SK-N-SH treated with all-trans-retinoic acid at 6 μM for 48 hours (cell line): ENCODE data around the gene CUL1.
A peak's percentile ranks its signal among the peaks of the same experiment; 100 is the strongest.

Experiments used
- ATAC-seq: fragments of 200-7000 bp; cut with Tn5 transposase; 3 replicates; pipeline ENCODE4 v1.9.1; 2020; ENCODE audit warnings: mild to moderate bottlenecking, moderate library complexity
- ARNTL ChIP-seq: fragments of 450-650 bp; formaldehyde crosslinking; IDR thresholded peaks from 2 replicates; pipeline ENCODE4 v1.5.0; 2020; ENCODE audit warnings: low read depth, mild to moderate bottlenecking, moderate library complexity, borderline replicate concordance
- CSDC2 ChIP-seq: fragments of 250-450 bp; sonication (Bioruptor Pico); IDR thresholded peaks from 2 replicates; pipeline ENCODE4 v1.5.0; 2020; ENCODE audit warnings: mild to moderate bottlenecking, moderate library complexity
- CSRNP3 ChIP-seq: fragments of 250-450 bp; sonication (Bioruptor Pico); IDR thresholded peaks from 2 replicates; pipeline ENCODE4 v1.5.1; 2021; ENCODE audit warnings: mild to moderate bottlenecking, moderate library complexity
- GLIS3 ChIP-seq: fragments of 250-450 bp; sonication (Bioruptor Pico); IDR thresholded peaks from 2 replicates; pipeline ENCODE4 v1.5.0; 2020; ENCODE audit warnings: mild to moderate bottlenecking, moderate library complexity
- ISL1 ChIP-seq: fragments of 250-450 bp; sonication (Bioruptor Pico); IDR thresholded peaks from 2 replicates; pipeline ENCODE4 v2.1.2; 2022; ENCODE audit warnings: mild to moderate bottlenecking, moderate library complexity
- OSR1 ChIP-seq: fragments of 250-450 bp; sonication (Bioruptor Pico); IDR thresholded peaks from 2 replicates; pipeline ENCODE4 v1.8.0; 2022; ENCODE audit warnings: moderate library complexity, mild to moderate bottlenecking, inconsistent platforms
- PPARA ChIP-seq: fragments of 250-450 bp; sonication (Bioruptor Pico); IDR thresholded peaks from 2 replicates; pipeline ENCODE4 v1.5.0; 2020; ENCODE audit warnings: mild to moderate bottlenecking, borderline replicate concordance
- SNAI2 ChIP-seq: fragments of 250-450 bp; sonication (Bioruptor Pico); IDR thresholded peaks from 2 replicates; pipeline ENCODE4 v1.5.0; 2020; ENCODE audit warnings: mild to moderate bottlenecking, moderate library complexity
- TCF4 ChIP-seq: fragments of 250-450 bp; sonication (Bioruptor Pico); IDR thresholded peaks from 2 replicates; pipeline ENCODE4 v1.8.0; 2021; ENCODE audit warnings: mild to moderate bottlenecking, moderate library complexity, borderline replicate concordance
- TOX ChIP-seq: fragments of 250-450 bp; sonication (Bioruptor Pico); IDR thresholded peaks from 2 replicates; pipeline ENCODE4 v1.8.0; 2021; ENCODE audit warnings: mild to moderate bottlenecking, moderate library complexity, borderline replicate concordance
- ZFP30 ChIP-seq: fragments of 450-650 bp; formaldehyde crosslinking; IDR thresholded peaks from 2 replicates; pipeline ENCODE4 v1.5.0; 2022; ENCODE audit warnings: mild to moderate bottlenecking, moderate library complexity
- ZNF565 ChIP-seq: fragments of 450-650 bp; formaldehyde crosslinking; conservative IDR thresholded peaks from 2 replicates; pipeline ENCODE4 v1.5.0; 2020; ENCODE audit warnings: low read depth, mild to moderate bottlenecking, moderate library complexity
- ZNF8 ChIP-seq: fragments of 450-650 bp; formaldehyde crosslinking; IDR thresholded peaks from 2 replicates; pipeline ENCODE4 v1.5.0; 2020; ENCODE audit warnings: mild to moderate bottlenecking, moderate library complexity
- TF ChIP-seq, protein P1 (sequence below): fragments of 250-450 bp; sonication (Bioruptor Pico); IDR thresholded peaks from 2 replicates; pipeline ENCODE4 v1.5.0; 2020; ENCODE audit warnings: mild to moderate bottlenecking, moderate library complexity
- TF ChIP-seq, protein P2 (sequence below): fragments of 250-450 bp; sonication (Bioruptor Pico); IDR thresholded peaks from 2 replicates; pipeline ENCODE4 v1.8.0; 2020; ENCODE audit warnings: mild to moderate bottlenecking, moderate library complexity, borderline replicate concordance
- TF ChIP-seq, protein P3 (sequence below): fragments of 250-450 bp; sonication (Bioruptor Pico); IDR thresholded peaks from 2 replicates; pipeline ENCODE4 v1.8.0; 2021; ENCODE audit warnings: low read depth, mild to moderate bottlenecking, moderate library complexity, borderline replicate concordance

Gene CUL1

DNA sequence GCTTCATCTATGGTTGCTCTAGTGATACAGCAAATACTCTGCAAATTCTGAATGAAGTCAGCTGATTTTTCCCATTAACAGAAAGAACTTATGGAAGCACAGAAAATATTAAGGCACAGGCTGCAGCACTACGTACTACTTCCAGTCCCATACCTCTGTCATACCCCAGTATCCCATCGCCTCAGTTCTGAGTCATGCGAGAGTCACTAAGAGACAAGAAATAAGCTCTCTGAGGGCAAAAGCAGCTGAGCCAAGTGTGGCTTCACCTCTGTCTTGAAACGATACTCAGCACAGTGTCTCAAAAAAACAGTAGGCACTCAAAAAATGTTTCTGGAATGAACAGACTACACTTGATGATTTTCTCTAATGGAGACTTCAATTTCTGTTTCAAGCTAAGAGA, 137.2 kb downstream of the CUL1 start:
- no peak for TF ChIP-seq TOX (CRISPR knock-in tag)
- TF ChIP-seq ZFP30 (CRISPR knock-in tag) = no peak
- TF ChIP-seq GLIS3 (CRISPR knock-in tag) = no peak
- TF ChIP-seq ZNF565 (CRISPR knock-in tag) = no peak
- TF ChIP-seq, protein P1, sequence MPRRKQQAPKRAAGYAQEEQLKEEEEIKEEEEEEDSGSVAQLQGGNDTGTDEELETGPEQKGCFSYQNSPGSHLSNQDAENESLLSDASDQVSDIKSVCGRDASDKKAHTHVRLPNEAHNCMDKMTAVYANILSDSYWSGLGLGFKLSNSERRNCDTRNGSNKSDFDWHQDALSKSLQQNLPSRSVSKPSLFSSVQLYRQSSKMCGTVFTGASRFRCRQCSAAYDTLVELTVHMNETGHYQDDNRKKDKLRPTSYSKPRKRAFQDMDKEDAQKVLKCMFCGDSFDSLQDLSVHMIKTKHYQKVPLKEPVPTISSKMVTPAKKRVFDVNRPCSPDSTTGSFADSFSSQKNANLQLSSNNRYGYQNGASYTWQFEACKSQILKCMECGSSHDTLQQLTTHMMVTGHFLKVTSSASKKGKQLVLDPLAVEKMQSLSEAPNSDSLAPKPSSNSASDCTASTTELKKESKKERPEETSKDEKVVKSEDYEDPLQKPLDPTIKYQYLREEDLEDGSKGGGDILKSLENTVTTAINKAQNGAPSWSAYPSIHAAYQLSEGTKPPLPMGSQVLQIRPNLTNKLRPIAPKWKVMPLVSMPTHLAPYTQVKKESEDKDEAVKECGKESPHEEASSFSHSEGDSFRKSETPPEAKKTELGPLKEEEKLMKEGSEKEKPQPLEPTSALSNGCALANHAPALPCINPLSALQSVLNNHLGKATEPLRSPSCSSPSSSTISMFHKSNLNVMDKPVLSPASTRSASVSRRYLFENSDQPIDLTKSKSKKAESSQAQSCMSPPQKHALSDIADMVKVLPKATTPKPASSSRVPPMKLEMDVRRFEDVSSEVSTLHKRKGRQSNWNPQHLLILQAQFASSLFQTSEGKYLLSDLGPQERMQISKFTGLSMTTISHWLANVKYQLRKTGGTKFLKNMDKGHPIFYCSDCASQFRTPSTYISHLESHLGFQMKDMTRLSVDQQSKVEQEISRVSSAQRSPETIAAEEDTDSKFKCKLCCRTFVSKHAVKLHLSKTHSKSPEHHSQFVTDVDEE = no peak
- TF ChIP-seq, protein P2, sequence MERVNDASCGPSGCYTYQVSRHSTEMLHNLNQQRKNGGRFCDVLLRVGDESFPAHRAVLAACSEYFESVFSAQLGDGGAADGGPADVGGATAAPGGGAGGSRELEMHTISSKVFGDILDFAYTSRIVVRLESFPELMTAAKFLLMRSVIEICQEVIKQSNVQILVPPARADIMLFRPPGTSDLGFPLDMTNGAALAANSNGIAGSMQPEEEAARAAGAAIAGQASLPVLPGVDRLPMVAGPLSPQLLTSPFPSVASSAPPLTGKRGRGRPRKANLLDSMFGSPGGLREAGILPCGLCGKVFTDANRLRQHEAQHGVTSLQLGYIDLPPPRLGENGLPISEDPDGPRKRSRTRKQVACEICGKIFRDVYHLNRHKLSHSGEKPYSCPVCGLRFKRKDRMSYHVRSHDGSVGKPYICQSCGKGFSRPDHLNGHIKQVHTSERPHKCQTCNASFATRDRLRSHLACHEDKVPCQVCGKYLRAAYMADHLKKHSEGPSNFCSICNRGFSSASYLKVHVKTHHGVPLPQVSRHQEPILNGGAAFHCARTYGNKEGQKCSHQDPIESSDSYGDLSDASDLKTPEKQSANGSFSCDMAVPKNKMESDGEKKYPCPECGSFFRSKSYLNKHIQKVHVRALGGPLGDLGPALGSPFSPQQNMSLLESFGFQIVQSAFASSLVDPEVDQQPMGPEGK (CRISPR knock-in tag) = no peak
- no peak for TF ChIP-seq CSRNP3 (CRISPR knock-in tag)
- no peak for TF ChIP-seq CSDC2 (CRISPR knock-in tag)
- no peak for ATAC-seq

GRCh38 chr7:148838905-148839304, 140.2 kb downstream of the CUL1 start:
- TF ChIP-seq, protein P3, sequence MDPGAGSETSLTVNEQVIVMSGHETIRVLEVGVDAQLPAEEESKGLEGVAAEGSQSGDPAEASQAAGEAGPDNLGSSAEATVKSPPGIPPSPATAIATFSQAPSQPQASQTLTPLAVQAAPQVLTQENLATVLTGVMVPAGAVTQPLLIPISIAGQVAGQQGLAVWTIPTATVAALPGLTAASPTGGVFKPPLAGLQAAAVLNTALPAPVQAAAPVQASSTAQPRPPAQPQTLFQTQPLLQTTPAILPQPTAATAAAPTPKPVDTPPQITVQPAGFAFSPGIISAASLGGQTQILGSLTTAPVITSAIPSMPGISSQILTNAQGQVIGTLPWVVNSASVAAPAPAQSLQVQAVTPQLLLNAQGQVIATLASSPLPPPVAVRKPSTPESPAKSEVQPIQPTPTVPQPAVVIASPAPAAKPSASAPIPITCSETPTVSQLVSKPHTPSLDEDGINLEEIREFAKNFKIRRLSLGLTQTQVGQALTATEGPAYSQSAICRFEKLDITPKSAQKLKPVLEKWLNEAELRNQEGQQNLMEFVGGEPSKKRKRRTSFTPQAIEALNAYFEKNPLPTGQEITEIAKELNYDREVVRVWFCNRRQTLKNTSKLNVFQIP (CRISPR knock-in tag) = no peak
- TF ChIP-seq OSR1 (CRISPR knock-in tag) (no peak), TCF4 (no peak)
- TF ChIP-seq, all 23 proteins: peak for 0
- no peak for ATAC-seq

- peak; percentile 49 for ATAC-seq
- TF ChIP-seq ARNTL (CRISPR knock-in tag) (no peak), GLIS3 (CRISPR knock-in tag) (no peak), ZNF565 (CRISPR knock-in tag) (no peak), SNAI2 (CRISPR knock-in tag) (no peak), PPARA (CRISPR knock-in tag) (no peak), TCF4 (peak; percentile 46), ISL1 (CRISPR knock-in tag) (peak; percentile 74), ZNF8 (CRISPR knock-in tag) (no peak), OSR1 (CRISPR knock-in tag) (no peak), CSRNP3 (CRISPR knock-in tag) (no peak)
- TF ChIP-seq, protein P1 = 0 out of 2 replicates have a peak, but pooled peaks have one; percentile 32
- TF ChIP-seq, protein P3 (CRISPR knock-in tag) = no peak
Observed at GRCh38 chr7:148847815-148848734, 149.4 kb downstream of the CUL1 start.
